ENCODE data around the gene COQ9.

DNA sequence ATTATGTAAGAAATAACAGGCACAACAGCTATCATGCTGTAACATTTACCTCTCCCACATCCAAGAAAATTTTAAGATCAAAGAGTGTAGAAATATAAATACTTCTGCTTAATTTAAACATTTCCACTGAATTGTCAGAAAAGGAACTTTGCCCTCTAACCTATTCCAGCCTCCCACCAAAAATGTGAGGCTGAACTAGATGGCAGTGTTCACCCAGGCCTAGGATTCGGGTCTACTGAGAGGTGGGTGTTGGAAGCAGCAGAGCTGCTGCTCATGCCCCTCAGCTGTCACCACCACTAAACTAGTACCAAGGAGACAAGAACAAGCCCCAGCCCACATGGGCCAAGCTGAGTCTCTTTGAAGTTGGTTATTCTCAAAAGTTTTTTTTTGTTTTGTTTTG is 11.4 kb upstream of the COQ9 start:
- TF ChIP-seq CTCF (conservative IDR thresholded peaks at IDR 0.05; ENCODE audit: low read length): no peak
- TF ChIP-seq EZH2phosphoT487 (IDR thresholded peaks at IDR 0.05; ENCODE audit: borderline replicate concordance): no peak
